ENCODE measurements around the gene ANKRD55.

The ANKRD55 gene

DNA sequence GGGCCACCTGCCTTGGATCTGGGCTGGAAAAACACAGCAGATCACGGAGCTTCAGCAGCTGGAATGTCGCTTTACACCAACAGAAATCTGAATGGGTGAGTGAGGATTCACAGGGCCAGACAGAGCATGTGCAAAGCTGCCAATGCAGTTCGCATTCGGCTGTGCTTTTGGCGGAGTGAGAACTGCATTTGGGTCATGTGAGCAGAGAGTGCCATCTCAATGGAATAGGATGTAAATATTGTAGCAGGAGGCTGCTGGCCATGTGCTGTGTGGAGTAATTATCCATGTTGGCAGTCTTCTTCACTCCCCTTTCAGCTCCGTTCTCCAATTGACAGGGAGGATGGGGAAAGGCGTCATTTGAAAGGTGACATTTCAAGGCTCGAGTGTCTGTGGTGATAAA is at the start of gene ANKRD55:
TSS of gene ANKRD55 (minus strand) at position 101 of the 400 bp plus-strand sequence. CDS start 417 bp downstream, outside the sequence.
- DNase-seq (ENCODE audit: low read depth) = no peak
- TF ChIP-seq, protein P1, sequence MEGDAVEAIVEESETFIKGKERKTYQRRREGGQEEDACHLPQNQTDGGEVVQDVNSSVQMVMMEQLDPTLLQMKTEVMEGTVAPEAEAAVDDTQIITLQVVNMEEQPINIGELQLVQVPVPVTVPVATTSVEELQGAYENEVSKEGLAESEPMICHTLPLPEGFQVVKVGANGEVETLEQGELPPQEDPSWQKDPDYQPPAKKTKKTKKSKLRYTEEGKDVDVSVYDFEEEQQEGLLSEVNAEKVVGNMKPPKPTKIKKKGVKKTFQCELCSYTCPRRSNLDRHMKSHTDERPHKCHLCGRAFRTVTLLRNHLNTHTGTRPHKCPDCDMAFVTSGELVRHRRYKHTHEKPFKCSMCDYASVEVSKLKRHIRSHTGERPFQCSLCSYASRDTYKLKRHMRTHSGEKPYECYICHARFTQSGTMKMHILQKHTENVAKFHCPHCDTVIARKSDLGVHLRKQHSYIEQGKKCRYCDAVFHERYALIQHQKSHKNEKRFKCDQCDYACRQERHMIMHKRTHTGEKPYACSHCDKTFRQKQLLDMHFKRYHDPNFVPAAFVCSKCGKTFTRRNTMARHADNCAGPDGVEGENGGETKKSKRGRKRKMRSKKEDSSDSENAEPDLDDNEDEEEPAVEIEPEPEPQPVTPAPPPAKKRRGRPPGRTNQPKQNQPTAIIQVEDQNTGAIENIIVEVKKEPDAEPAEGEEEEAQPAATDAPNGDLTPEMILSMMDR (conservative IDR thresholded peaks at IDR 0.05; ENCODE audit: low read length) = no peak
- no peak within 1 kb of the TSS for H3K4me3 ChIP-seq (ENCODE audit: low read length)

DNA sequence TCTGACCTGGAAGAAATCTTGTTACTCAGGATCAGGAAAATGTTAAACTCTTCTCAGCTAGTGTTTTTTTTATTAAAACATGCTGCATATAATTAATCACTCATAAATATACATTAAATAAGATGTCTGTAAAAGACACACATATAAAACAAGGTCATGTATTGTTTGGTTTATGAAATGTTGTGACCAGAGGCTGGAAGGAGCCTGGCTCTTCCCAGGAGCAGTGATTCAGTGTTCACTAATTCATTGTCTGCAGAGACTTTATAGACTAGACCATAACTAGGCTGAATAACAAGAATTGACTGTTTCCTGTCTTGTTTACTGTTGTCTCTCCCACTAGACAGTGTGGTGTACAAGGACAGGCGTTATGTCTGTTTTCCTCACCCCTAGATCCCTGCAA is 49.1 kb upstream of the ANKRD55 start:
- TF ChIP-seq, protein P1 (conservative IDR thresholded peaks at IDR 0.05; ENCODE audit: low read length) = no peak
- no peak overlapping the region for H3K4me3 ChIP-seq (ENCODE audit: low read length)
- no peak for DNase-seq (ENCODE audit: low read depth)

DNA sequence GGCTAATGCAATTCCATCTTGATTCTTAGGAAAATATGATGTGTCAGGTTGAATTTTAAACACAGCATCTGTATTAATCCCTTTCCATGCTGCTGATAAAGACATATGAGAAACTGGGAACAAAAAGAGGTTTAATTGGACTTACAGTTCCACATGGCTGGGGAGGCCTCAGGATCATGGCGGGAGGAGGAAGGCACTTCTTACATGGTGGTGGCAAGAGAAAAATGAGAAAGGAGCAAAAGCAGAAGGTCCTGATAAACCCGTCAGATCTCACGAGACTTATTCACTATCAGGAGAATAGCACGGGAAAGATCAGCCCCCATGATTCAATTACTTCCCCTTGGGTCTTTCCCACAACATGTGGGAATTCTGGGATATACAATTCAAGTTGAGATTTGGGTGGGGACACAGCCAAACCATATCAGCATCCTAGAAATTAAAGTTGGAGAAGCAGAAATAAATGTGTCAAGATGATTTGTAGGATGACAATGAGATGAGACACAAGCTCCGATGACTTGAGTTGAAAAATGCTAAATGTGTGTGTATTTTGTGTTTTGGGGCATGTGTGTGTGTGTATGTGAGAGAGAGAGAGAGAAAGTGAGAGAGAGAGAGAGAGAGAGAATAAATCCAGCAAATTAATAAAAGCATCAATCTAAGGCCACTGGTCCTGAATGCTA is 48.5 kb upstream of the ANKRD55 start:
- H3K4me3 ChIP-seq (ENCODE audit: low read length) = no peak overlapping the region
- DNase-seq (ENCODE audit: low read depth) = no peak
- TF ChIP-seq, protein P1 (conservative IDR thresholded peaks at IDR 0.05; ENCODE audit: low read length) = no peak

DNA sequence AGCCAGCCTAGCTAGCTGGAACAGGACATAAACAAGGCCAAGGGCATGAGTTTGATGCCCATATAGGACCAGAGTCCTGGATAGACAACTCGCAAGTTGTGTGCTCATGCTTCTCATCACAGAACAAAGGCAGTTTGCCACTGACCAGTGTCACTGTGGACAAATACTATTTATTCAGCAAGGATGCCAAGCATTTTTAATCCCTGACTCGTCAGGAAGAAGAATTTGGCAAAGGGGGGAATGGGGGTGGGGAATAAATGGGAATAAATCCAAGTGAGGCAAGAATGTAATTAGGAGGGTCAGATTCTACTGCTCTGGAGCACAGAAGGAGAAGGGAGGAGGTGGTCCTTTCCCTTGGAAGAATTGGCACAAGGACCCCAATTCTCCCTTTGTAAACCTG is 46.8 kb upstream of the ANKRD55 start:
- DNase-seq (ENCODE audit: low read depth) = peak; percentile 91
- no peak overlapping the region for H3K4me3 ChIP-seq (ENCODE audit: low read length)
- TF ChIP-seq, protein P1 (conservative IDR thresholded peaks at IDR 0.05; ENCODE audit: low read length) = no peak

DNA sequence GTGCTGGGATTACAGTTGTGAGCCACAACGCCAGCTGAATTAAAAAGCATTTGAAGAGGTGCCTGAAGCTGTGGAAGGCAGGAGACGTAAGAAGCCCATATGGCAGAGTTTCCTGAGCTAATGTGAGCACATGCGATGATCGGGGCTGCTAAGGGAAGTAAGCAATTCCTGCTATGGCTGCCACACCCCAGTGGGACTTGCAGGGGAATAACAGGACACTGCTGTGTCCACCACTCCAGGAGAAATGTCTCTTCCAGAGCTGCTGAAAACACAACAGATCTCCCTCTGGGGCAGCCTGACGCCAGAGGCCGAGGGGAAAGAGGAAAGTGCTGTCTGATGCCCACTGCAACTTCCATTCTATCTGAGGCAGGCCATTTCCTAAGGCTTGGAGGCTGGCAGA is 46.2 kb upstream of the ANKRD55 start:
- TF ChIP-seq, protein P1 (conservative IDR thresholded peaks at IDR 0.05; ENCODE audit: low read length) = no peak
- DNase-seq (ENCODE audit: low read depth) = no peak
- H3K4me3 ChIP-seq (ENCODE audit: low read length) = no peak overlapping the region

DNA sequence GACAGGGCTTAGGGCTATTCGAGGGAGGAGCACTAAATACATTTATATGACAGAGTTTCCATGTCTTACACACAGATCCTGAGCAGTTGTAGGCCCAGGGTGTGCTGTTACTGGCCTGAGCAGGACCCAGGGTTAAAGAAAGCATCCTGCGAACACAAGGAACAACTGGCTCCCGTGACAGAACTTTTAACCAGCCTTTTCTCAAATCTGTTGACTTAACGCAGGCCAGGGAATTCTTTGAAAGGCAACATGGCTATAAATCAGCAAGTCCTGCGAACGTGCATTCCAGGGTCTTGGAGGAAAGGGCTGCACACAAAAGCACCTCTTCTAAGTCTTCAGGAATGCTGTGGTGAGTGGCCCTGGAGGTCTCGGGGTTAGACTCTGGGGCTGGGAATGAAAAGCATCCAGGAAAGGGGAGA is 45.2 kb upstream of the ANKRD55 start:
- DNase-seq (ENCODE audit: low read depth) = peak; percentile 98

DNA sequence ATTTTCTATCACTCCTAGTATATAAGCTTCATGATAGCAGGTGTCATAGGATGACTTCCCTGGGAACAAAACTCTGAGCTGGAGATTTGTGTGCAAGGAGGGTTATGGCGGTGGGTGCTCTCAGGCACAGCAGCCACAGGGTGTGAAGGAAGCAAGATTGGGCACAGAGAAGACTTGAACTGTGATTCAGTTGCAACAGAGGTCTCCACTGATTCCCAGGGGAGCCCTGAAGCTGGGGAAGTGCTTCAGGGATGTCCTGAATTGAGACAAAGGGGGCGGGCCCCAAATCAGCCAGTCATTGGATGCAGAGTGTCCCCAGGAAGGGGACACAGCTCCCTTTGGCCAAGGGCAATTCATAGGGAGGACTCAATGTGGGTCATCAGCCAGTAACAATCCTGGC is 44.4 kb upstream of the ANKRD55 start:
- TF ChIP-seq, protein P1 (conservative IDR thresholded peaks at IDR 0.05; ENCODE audit: low read length) = no peak
- DNase-seq (ENCODE audit: low read depth) = no peak
- H3K4me3 ChIP-seq (ENCODE audit: low read length) = no peak overlapping the region

More for the DNA sequence above, 45.2 kb upstream of the ANKRD55 start:
- TF ChIP-seq, protein P1 (conservative IDR thresholded peaks at IDR 0.05; ENCODE audit: low read length) = no peak
- no peak overlapping the region for H3K4me3 ChIP-seq (ENCODE audit: low read length)
